BE2C (cell line): Measurements from ENCODE around the gene ZRANB3.

Experiments used
- DNase-seq: peaks from one replicate; pipeline ENCODE4 v3.0.0-alpha.2; 2020
- H3K27me3 ChIP-seq: fragments of 250-450 bp; sonication (Bioruptor Pico); 2 replicates; pipeline ENCODE4 v1.5.1; 2020; ENCODE audit warnings: mild to moderate bottlenecking
- H3K36me3 ChIP-seq: fragments of 250-450 bp; sonication (Bioruptor Pico); 2 replicates; pipeline ENCODE4 v1.5.1; 2020; ENCODE audit warnings: mild to moderate bottlenecking
- H3K4me1 ChIP-seq: fragments of 250-450 bp; sonication (Bioruptor Pico); 2 replicates; pipeline ENCODE4 v1.5.1; 2020
- H3K4me3 ChIP-seq: 2 replicates; pipeline ENCODE4 v1.5.1; 2011; ENCODE audit warnings: low read depth, low read length
- H3K9me3 ChIP-seq: fragments of 250-450 bp; sonication (Bioruptor Pico); 2 replicates; pipeline ENCODE4 v1.5.1; 2020
- TF ChIP-seq, protein P1 (sequence below): IDR thresholded peaks from 2 replicates; pipeline ENCODE4 v1.5.1; 2012; ENCODE audit warnings: mild to moderate bottlenecking, low read depth, low read length

ZRANB3 gene

DNA sequence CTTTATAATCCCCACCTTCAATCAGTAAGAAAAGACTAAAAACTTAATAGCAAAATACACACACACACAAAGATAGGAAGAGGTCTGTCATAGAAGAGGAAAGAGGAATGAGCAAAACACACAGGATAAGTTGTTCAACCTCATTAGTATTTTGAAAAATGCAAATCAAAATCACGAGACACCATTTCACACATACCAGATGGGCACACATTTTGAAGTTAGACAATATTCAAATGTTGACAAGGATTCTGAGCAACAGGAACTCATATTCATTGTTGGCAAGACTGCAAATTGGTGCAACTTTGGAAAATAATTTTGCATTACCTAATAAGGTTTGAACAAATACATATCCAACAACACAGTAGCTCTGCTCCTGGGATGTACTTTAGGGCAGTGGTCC is 351.3 kb downstream of the ZRANB3 start:
- DNase-seq: no peak
- H3K4me3 ChIP-seq: no peak overlapping the region
- H3K36me3 ChIP-seq: no peaks in the 10 kb centered on the region
- no peaks in the 10 kb centered on the region for H3K9me3 ChIP-seq
- no peaks in the 10 kb centered on the region for H3K4me1 ChIP-seq
- no peaks in the 10 kb centered on the region for H3K27me3 ChIP-seq
- TF ChIP-seq, protein P1, sequence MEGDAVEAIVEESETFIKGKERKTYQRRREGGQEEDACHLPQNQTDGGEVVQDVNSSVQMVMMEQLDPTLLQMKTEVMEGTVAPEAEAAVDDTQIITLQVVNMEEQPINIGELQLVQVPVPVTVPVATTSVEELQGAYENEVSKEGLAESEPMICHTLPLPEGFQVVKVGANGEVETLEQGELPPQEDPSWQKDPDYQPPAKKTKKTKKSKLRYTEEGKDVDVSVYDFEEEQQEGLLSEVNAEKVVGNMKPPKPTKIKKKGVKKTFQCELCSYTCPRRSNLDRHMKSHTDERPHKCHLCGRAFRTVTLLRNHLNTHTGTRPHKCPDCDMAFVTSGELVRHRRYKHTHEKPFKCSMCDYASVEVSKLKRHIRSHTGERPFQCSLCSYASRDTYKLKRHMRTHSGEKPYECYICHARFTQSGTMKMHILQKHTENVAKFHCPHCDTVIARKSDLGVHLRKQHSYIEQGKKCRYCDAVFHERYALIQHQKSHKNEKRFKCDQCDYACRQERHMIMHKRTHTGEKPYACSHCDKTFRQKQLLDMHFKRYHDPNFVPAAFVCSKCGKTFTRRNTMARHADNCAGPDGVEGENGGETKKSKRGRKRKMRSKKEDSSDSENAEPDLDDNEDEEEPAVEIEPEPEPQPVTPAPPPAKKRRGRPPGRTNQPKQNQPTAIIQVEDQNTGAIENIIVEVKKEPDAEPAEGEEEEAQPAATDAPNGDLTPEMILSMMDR: no peak

DNA sequence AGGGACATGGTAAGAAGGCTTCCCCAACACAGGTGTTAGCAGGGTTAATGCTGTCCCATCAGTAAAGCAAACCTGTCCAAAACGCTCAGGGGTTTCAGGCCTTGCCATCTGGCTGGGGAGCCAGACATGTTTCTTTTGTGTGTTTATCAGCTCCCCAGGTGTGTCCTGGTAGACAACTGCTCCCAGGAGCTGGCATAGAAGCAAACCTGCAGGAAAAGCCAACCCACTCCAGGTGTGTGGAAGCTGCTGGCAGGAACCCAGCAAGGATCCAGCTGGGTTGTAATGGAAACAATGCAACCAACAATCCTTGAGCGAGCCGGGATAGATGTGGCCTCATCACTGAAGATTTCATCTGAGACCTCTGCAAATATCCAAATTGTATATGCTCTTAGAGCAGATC is 355.8 kb downstream of the ZRANB3 start:
- Histone ChIP-seq H3K9me3 (no peaks in the 10 kb centered on the region), H3K36me3 (no peaks in the 10 kb centered on the region), H3K27me3 (no peaks in the 10 kb centered on the region), H3K4me1 (no peaks in the 10 kb centered on the region), H3K4me3 (no peak overlapping the region)
- no peak for DNase-seq
- TF ChIP-seq, protein P1: no peak

DNA sequence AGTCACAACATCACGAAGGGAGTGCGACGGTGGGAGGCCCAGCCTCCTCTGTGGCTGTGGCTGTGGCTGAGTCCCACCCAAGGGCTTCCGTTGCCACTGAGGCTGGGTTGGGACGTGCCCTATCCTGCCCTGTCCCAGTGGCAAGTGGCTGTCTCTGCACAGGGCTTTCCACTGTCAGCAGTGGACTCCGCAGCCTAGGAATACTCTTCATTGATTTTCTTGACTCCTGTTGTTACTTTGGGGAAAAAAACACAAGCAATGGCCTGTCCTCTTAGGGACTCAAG is 356.3 kb downstream of the ZRANB3 start:
- Histone ChIP-seq H3K27me3 (no peaks in the 10 kb centered on the region), H3K36me3 (no peaks in the 10 kb centered on the region), H3K9me3 (no peaks in the 10 kb centered on the region), H3K4me1 (no peaks in the 10 kb centered on the region), H3K4me3 (no peak overlapping the region)
- no peak for DNase-seq
- TF ChIP-seq, protein P1: no peak

GRCh38 chr2:135174049-135174809 is 356.8 kb downstream of the ZRANB3 start:
- Histone ChIP-seq H3K36me3 (no peaks in the 10 kb centered on the region; the same call in 1 of the 2 replicates), H3K9me3 (no peaks in the 10 kb centered on the region), H3K4me1 (no peaks in the 10 kb centered on the region), H3K27me3 (no peaks in the 10 kb centered on the region), H3K4me3 (no peak overlapping the region)
- no peak for DNase-seq
- TF ChIP-seq, protein P1: no peak

- no peak for DNase-seq
- Histone ChIP-seq H3K4me1 (no peaks in the 10 kb centered on the region), H3K9me3 (no peaks in the 10 kb centered on the region)
These were observed 360.9 kb downstream of the ZRANB3 start for GRCh38 chr2:135169900-135170753.

More at GRCh38 chr2:135169900-135170753, 360.9 kb downstream of the ZRANB3 start:
- TF ChIP-seq, protein P1: no peak
- no peaks in the 10 kb centered on the region for H3K27me3 ChIP-seq
- no peak overlapping the region for H3K4me3 ChIP-seq
- no peaks in the 10 kb centered on the region; the same call in 1 of the 2 replicates for H3K36me3 ChIP-seq
